ENCODE measurements around the gene SESTD1. TPM values are rescaled to one million over a fixed set of nuclear protein-coding genes. Genes with fewer than 3 reads are reported as not detected.

Gene SESTD1
- total RNA-seq, 1 donor from 2014 or later = 17.9 TPM

GRCh38 chr2:179195141-179195540 is 69.5 kb downstream of the SESTD1 start:
- Histone ChIP-seq H3K4me3 (ENCODE audit: low read depth, low read length) (no peak overlapping the region), H3K27me3 (ENCODE audit: control insufficient read depth, insufficient read depth, low read length) (no peaks in the 10 kb centered on the region), H3K36me3 (ENCODE audit: control insufficient read depth, insufficient read depth, low read length) (no peaks in the 10 kb centered on the region)
- TF ChIP-seq, protein P1, sequence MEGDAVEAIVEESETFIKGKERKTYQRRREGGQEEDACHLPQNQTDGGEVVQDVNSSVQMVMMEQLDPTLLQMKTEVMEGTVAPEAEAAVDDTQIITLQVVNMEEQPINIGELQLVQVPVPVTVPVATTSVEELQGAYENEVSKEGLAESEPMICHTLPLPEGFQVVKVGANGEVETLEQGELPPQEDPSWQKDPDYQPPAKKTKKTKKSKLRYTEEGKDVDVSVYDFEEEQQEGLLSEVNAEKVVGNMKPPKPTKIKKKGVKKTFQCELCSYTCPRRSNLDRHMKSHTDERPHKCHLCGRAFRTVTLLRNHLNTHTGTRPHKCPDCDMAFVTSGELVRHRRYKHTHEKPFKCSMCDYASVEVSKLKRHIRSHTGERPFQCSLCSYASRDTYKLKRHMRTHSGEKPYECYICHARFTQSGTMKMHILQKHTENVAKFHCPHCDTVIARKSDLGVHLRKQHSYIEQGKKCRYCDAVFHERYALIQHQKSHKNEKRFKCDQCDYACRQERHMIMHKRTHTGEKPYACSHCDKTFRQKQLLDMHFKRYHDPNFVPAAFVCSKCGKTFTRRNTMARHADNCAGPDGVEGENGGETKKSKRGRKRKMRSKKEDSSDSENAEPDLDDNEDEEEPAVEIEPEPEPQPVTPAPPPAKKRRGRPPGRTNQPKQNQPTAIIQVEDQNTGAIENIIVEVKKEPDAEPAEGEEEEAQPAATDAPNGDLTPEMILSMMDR (IDR thresholded peaks at IDR 0.05; ENCODE audit: insufficient read depth, low read length, poor library complexity, severe bottlenecking) = no peak
- DNase-seq (ENCODE audit: low read depth) = no peak

DNA sequence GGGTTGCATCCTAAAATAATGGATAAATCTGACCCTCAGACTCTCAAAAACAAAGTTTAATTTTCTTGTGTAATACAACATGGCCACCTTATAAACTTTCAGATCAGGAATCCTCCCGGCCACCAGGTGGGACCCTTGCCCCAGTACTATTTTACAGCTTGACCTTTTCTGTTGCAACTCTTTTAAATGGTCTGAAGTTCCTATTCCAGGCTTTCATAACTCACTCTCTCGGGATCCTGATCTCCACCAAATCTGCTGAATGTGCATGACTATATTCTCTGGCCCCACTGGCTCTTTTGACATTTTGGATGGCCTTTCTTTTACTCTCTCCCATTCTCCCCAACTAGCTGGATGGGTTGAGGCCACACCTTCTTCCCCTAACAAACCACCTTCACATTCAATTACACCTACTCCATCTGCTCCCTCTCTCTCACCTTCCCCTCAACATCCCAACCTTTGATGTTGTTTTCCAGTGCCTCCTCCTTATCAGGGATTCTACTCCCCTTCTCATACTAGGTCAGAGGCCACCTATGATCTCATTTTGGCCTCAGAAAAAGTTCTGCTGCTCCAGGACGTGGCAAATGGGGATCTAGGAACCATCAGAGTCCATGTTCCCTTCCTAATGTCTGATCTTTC is 70.8 kb downstream of the SESTD1 start:
- Histone ChIP-seq H3K4me3 (ENCODE audit: low read depth, low read length) (no peak overlapping the region), H3K27me3 (ENCODE audit: control insufficient read depth, insufficient read depth, low read length) (no peaks in the 10 kb centered on the region), H3K36me3 (ENCODE audit: control insufficient read depth, insufficient read depth, low read length) (no peaks in the 10 kb centered on the region)
- TF ChIP-seq, protein P1 (IDR thresholded peaks at IDR 0.05; ENCODE audit: insufficient read depth, low read length, poor library complexity, severe bottlenecking) = no peak
- no peak for DNase-seq (ENCODE audit: low read depth)

- no peak overlapping the region for H3K4me3 ChIP-seq (ENCODE audit: low read depth, low read length)
- H3K36me3 ChIP-seq (ENCODE audit: control insufficient read depth, insufficient read depth, low read length) = no peaks in the 10 kb centered on the region
- TF ChIP-seq, protein P1 (IDR thresholded peaks at IDR 0.05; ENCODE audit: insufficient read depth, low read length, poor library complexity, severe bottlenecking) = no peak
- no peak for DNase-seq (ENCODE audit: low read depth)
- no peaks in the 10 kb centered on the region for H3K27me3 ChIP-seq (ENCODE audit: control insufficient read depth, insufficient read depth, low read length)
Measured at GRCh38 chr2:179191110-179191509, 73.5 kb downstream of the SESTD1 start.

DNA sequence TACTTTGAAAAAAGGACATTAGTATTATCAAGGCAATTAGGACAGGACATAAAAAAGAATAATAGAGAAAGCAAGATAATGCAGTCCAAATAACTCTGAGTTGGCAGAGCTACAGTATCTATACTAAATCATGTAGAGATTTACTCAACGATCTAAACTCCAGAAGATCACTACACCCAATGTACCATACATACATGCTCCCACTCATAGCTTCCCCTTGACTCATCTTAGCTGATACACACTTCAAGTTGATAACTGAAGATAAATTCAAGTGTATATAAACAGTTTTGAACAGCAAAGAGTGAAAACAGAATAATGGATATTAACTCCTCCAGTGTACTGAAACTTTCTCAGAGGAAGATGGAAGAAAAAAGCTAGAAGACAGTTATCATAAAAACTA is 78.5 kb downstream of the SESTD1 start:
- no peak for DNase-seq (ENCODE audit: low read depth)
- TF ChIP-seq, protein P1 (IDR thresholded peaks at IDR 0.05; ENCODE audit: insufficient read depth, low read length, poor library complexity, severe bottlenecking) = no peak
- no peaks in the 10 kb centered on the region for H3K27me3 ChIP-seq (ENCODE audit: control insufficient read depth, insufficient read depth, low read length)
- H3K4me3 ChIP-seq (ENCODE audit: low read depth, low read length) = no peak overlapping the region
- no peaks in the 10 kb centered on the region for H3K36me3 ChIP-seq (ENCODE audit: control insufficient read depth, insufficient read depth, low read length)

DNA sequence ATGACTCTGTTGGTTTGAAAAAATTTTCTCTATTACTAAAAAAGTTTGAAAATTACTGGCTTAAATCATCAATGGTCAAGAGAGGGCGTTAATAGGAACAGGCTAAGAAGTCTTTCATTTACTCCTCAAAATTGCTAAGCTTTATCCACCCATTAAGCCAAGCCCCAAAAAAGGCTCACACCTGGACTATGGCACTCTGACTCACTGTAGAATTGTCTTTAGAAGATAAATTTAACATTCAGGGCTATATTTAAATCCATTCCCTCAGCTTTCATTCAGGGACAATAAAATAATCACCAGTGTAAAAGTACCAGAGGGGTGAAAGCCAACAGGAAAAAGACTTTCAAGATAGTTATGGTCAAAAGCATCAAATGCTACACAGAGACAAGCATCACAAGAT is 80.0 kb downstream of the SESTD1 start:
- TF ChIP-seq, protein P1 (IDR thresholded peaks at IDR 0.05; ENCODE audit: insufficient read depth, low read length, poor library complexity, severe bottlenecking) = no peak
- Histone ChIP-seq H3K27me3 (ENCODE audit: control insufficient read depth, insufficient read depth, low read length) (no peaks in the 10 kb centered on the region), H3K36me3 (ENCODE audit: control insufficient read depth, insufficient read depth, low read length) (no peaks in the 10 kb centered on the region), H3K4me3 (ENCODE audit: low read depth, low read length) (no peak overlapping the region)
- DNase-seq (ENCODE audit: low read depth) = no peak

DNA sequence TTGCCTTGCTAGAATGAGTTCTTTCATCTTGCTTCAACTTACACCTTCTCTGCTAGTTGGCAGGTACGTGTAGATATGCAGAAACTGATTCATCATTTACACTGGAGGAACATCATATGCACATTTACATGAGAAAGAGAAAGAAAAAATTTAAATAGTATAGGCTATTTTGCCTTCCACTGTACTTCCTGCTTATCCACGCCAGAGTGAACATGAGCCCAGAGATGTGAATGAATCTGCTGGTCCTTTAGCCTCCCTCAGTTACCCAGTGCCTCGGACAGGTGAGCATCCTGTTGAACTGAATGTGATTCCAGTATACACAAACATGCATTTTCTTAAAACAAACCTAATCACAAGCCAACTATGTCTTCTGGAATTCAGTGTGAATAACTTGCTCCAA is 83.6 kb downstream of the SESTD1 start:
- DNase-seq (ENCODE audit: low read depth) = no peak
- Histone ChIP-seq H3K4me3 (ENCODE audit: low read depth, low read length) (no peak overlapping the region), H3K27me3 (ENCODE audit: control insufficient read depth, insufficient read depth, low read length) (no peaks in the 10 kb centered on the region), H3K36me3 (ENCODE audit: control insufficient read depth, insufficient read depth, low read length) (no peaks in the 10 kb centered on the region)
- TF ChIP-seq, protein P1 (IDR thresholded peaks at IDR 0.05; ENCODE audit: insufficient read depth, low read length, poor library complexity, severe bottlenecking) = no peak
